ENCODE data around the gene CGN. TPM values are rescaled to one million over a fixed set of nuclear protein-coding genes. Genes with fewer than 3 reads are reported as not detected.

The CGN gene
- total and polyA plus RNA-seq, 2 donors (not counting 1 experiment from before 2014, with no cell fraction given), result 0.17 TPM

- peak; percentile 78 to 81 for DNase-seq (ENCODE audit: low read depth in 2 of 2)
- Histone ChIP-seq H3K36me3 (ENCODE audit: control insufficient read depth, insufficient read depth, low read length) (no peaks in the 10 kb centered on the region), H3K4me3 (replicated peaks in 1 of 4; ENCODE audit: control extremely low read depth in 1 of 4, insufficient read depth in 1 of 4, low read depth in 3 of 4, low read length in 4 of 4) (no peak overlapping the region), H3K79me2 (ENCODE audit: control insufficient read depth, insufficient read depth, low read length) (no peaks in the 10 kb centered on the region), H4K20me1 (ENCODE audit: control insufficient read depth, extremely low read depth, insufficient read depth, low read length) (no peaks in the 10 kb centered on the region), H2AFZ (ENCODE audit: low read length) (no peak overlapping the region), H3K4me1 (ENCODE audit: control insufficient read depth, extremely low read depth, insufficient read depth, low read length) (no peaks in the 10 kb centered on the region), H3K9me3 (ENCODE audit: control insufficient read depth, insufficient read depth, low read depth, low read length) (no peaks in the 10 kb centered on the region), H3K27me3 (ENCODE audit: control insufficient read depth, insufficient read depth, low read length) (no peaks in the 10 kb centered on the region), H3K4me2 (ENCODE audit: extremely low read depth, insufficient read depth, low read length) (no peak overlapping the region), H3K27ac (ENCODE audit: insufficient read depth, low read length) (no peak overlapping the region), H3K9ac (ENCODE audit: insufficient read depth, low read length) (no peak overlapping the region)
- TF ChIP-seq CTCF (conservative IDR thresholded peaks at IDR 0.05 in 1 of 2, IDR thresholded peaks at IDR 0.05 in 1 of 2; ENCODE audit: low read depth in 1 of 2, low read length in 2 of 2) (no peak), EZH2 (IDR thresholded peaks at IDR 0.05; ENCODE audit: low read length, missing control alignments) (no peak)
These were observed 16.4 kb upstream of the CGN start for GRCh38 chr1:151494741-151495281.

GRCh38 chr1:151495316-151495715 is 15.9 kb upstream of the CGN start:
- Histone ChIP-seq H3K4me3 (replicated peaks in 1 of 4; ENCODE audit: control extremely low read depth in 1 of 4, insufficient read depth in 1 of 4, low read depth in 3 of 4, low read length in 4 of 4) (no peak overlapping the region), H3K27me3 (ENCODE audit: control insufficient read depth, insufficient read depth, low read length) (no peaks in the 10 kb centered on the region), H3K27ac (ENCODE audit: insufficient read depth, low read length) (no peak overlapping the region), H3K79me2 (ENCODE audit: control insufficient read depth, insufficient read depth, low read length) (no peaks in the 10 kb centered on the region), H3K36me3 (ENCODE audit: control insufficient read depth, insufficient read depth, low read length) (no peaks in the 10 kb centered on the region), H3K4me1 (ENCODE audit: control insufficient read depth, extremely low read depth, insufficient read depth, low read length) (no peaks in the 10 kb centered on the region), H2AFZ (ENCODE audit: low read length) (no peak overlapping the region), H3K9me3 (ENCODE audit: control insufficient read depth, insufficient read depth, low read depth, low read length) (no peaks in the 10 kb centered on the region), H3K4me2 (ENCODE audit: extremely low read depth, insufficient read depth, low read length) (no peak overlapping the region), H4K20me1 (ENCODE audit: control insufficient read depth, extremely low read depth, insufficient read depth, low read length) (no peaks in the 10 kb centered on the region), H3K9ac (ENCODE audit: insufficient read depth, low read length) (no peak overlapping the region)
- TF ChIP-seq EZH2 (IDR thresholded peaks at IDR 0.05; ENCODE audit: low read length, missing control alignments), result no peak
- TF ChIP-seq CTCF (conservative IDR thresholded peaks at IDR 0.05 in 1 of 2, IDR thresholded peaks at IDR 0.05 in 1 of 2; ENCODE audit: low read depth in 1 of 2, low read length in 2 of 2), result no peak
- no peak for DNase-seq (ENCODE audit: low read depth in 2 of 2)

GRCh38 chr1:151499365-151499764 is 11.8 kb upstream of the CGN start:
- Histone ChIP-seq H3K79me2 (ENCODE audit: control insufficient read depth, insufficient read depth, low read length) (no peaks in the 10 kb centered on the region), H4K20me1 (ENCODE audit: control insufficient read depth, extremely low read depth, insufficient read depth, low read length) (no peaks in the 10 kb centered on the region), H3K36me3 (ENCODE audit: control insufficient read depth, insufficient read depth, low read length) (no peaks in the 10 kb centered on the region), H3K4me1 (ENCODE audit: control insufficient read depth, extremely low read depth, insufficient read depth, low read length) (no peaks in the 10 kb centered on the region), H3K4me2 (ENCODE audit: extremely low read depth, insufficient read depth, low read length) (no peak overlapping the region), H3K9ac (ENCODE audit: insufficient read depth, low read length) (no peak overlapping the region), H2AFZ (ENCODE audit: low read length) (no peak overlapping the region), H3K4me3 (replicated peaks in 1 of 4; ENCODE audit: control extremely low read depth in 1 of 4, insufficient read depth in 1 of 4, low read depth in 3 of 4, low read length in 4 of 4) (no peak overlapping the region), H3K9me3 (ENCODE audit: control insufficient read depth, insufficient read depth, low read depth, low read length) (no peaks in the 10 kb centered on the region), H3K27me3 (ENCODE audit: control insufficient read depth, insufficient read depth, low read length) (no peaks in the 10 kb centered on the region), H3K27ac (ENCODE audit: insufficient read depth, low read length) (no peak overlapping the region)
- TF ChIP-seq EZH2 (IDR thresholded peaks at IDR 0.05; ENCODE audit: low read length, missing control alignments) (no peak), CTCF (conservative IDR thresholded peaks at IDR 0.05 in 1 of 2, IDR thresholded peaks at IDR 0.05 in 1 of 2; ENCODE audit: low read depth in 1 of 2, low read length in 2 of 2) (no peak)
- no peak for DNase-seq (ENCODE audit: low read depth in 2 of 2)

Data from fibroblast of lung (primary cell).